Transverse colon (tissue), 3 donors: ENCODE results near the gene MMP25.

Experiments used
- CTCF ChIP-seq, 5 experiments: fragments of 200-600 bp in 3 of 5; fragments of 450-650 bp in 2 of 5; sonication (generic) in 3 of 5; IDR thresholded peaks; 1 replicate in 2 of 5; 2 replicates in 3 of 5; pipeline ENCODE4 v1.5.1; 2016 to 2017; ENCODE audit warnings: antibody characterized with exemption in 5 of 5, inconsistent platforms in 3 of 5, mild to moderate bottlenecking in 2 of 5, moderate library complexity in 1 of 5
- EP300 ChIP-seq: sonication (generic); formaldehyde crosslinking; IDR thresholded peaks from one replicate; pipeline ENCODE4 v1.6.1; 2017; ENCODE audit warnings: antibody characterized with exemption, low read depth
- POLR2A ChIP-seq: fragments of 450-650 bp; IDR thresholded peaks from one replicate; pipeline ENCODE4 v1.6.1; 2016; ENCODE audit warnings: antibody characterized with exemption, mild to moderate bottlenecking, moderate library complexity

DNA sequence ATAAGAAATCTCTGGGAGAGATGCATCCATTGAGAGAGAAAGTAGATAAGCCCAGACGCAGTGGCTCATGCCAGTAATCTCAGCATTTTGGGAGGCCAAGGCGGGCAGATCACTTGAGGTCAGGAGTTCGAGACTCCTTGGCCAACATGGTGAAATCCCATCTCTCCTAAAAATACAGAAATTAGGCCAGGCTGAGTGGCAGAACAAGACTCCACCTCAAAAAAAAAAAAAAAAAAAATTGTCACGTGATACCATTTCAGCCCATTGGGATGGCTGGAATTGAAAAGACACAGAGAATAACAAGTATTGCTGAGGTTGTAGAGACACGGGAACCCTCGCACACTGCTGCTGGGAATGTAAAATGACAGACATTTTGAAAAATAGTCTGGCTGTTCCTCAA is 16.2 kb downstream of the MMP25 start:
- TF ChIP-seq POLR2A (no peak), CTCF (IDR thresholded peaks at IDR 0.05) (no peak), EP300 (no peak)
